BJ (cell line): ENCODE data around the gene ROR1. TPM values are rescaled to one million over a fixed set of nuclear protein-coding genes. Genes with fewer than 3 reads are reported as not detected.

Experiments
- CTCF ChIA-PET: fragments of 350-600 bp; formaldehyde crosslinking; extraction: SDS; loops from one replicate; lab custom pipeline; 2021; ENCODE audit warnings: antibody characterized with exemption, inconsistent platforms; lab: Yijun Ruan, JAX
- POLR2A ChIA-PET: fragments of 300-600 bp; sonication (Branson Sonifier 250); formaldehyde crosslinking; extraction: SDS; loops from one replicate; lab custom pipeline; 2021; ENCODE audit warnings: antibody characterized with exemption; lab: Charles Lee
- DNase-seq: peaks from one replicate; pipeline ENCODE4 v3.0.0-alpha.2; 2011; ENCODE audit warnings: low read depth
- H3K27me3 ChIP-seq: 2 replicates; pipeline ENCODE4 v1.6.0; 2011; ENCODE audit warnings: low read length; ENCODE audit not compliant: control insufficient read depth, insufficient read depth
- H3K36me3 ChIP-seq: 2 replicates; pipeline ENCODE4 v1.5.1; 2011; ENCODE audit warnings: low read length; ENCODE audit not compliant: control insufficient read depth, insufficient read depth
- H3K4me3 ChIP-seq: 2 replicates; pipeline ENCODE4 v1.5.1; 2011; ENCODE audit warnings: low read depth, mild to moderate bottlenecking, control low read depth, low read length
- CTCF ChIP-seq: IDR thresholded peaks from 2 replicates; pipeline ENCODE4 v1.5.1; 2011; ENCODE audit warnings: low read depth, mild to moderate bottlenecking, control low read depth, inconsistent platforms, low read length, moderate library complexity; ENCODE audit not compliant: insufficient read depth
- polyA plus RNA-seq: library from polyadenylated mRNA; depleted of rRNA; stranded (reverse); fragments of >200 nt; gene quantifications from 2 replicates; pipeline ENCODE4 v1.2.3, GENCODE V29; 2011

Gene ROR1
- polyA plus RNA-seq, 1 experiment = 4.6 TPM

- Histone ChIP-seq H3K27me3 (no peaks in the 10 kb centered on the region), H3K4me3 (no peak overlapping the region), H3K36me3 (no peaks in the 10 kb centered on the region)
- TF ChIP-seq CTCF = no peak
- no peak for DNase-seq
- ChIA-PET POLR2A (no interaction called here), CTCF (interaction anchor here (1.4 to 1.7 kb wide), 3 partner anchors 9 to 46 kb away, joined by 4 to 5 read pairs (median 4); no protein-coding TSS in a partner anchor)
Measured at GRCh38 chr1:64183395-64184002, 409.7 kb downstream of the ROR1 start.

- Histone ChIP-seq H3K4me3 (no peak overlapping the region), H3K27me3 (no peaks in the 10 kb centered on the region), H3K36me3 (no peaks in the 10 kb centered on the region)
- CTCF ChIA-PET = interaction anchor here (0.9 to 1.7 kb wide), 4 partner anchors 9 to 47 kb away, joined by 3 to 5 read pairs (median 4); no protein-coding TSS in a partner anchor
- POLR2A ChIA-PET = no interaction called here
- DNase-seq = no peak
- TF ChIP-seq CTCF = no peak
Measured at GRCh38 chr1:64184003-64184440, 410.2 kb downstream of the ROR1 start.

GRCh38 chr1:64186138-64186897 lies 412.5 kb downstream of the ROR1 start:
- TF ChIP-seq CTCF = no peak
- Histone ChIP-seq H3K36me3 (no peaks in the 10 kb centered on the region), H3K4me3 (no peak overlapping the region), H3K27me3 (no peaks in the 10 kb centered on the region)
- CTCF ChIA-PET = no interaction called here
- DNase-seq = no peak
- POLR2A ChIA-PET = no interaction called here

GRCh38 chr1:64186898-64187280 lies 413.1 kb downstream of the ROR1 start:
- no peak for DNase-seq
- no peak overlapping the region for H3K4me3 ChIP-seq
- no peak for TF ChIP-seq CTCF
- POLR2A ChIA-PET = no interaction called here
- no peaks in the 10 kb centered on the region for H3K27me3 ChIP-seq
- H3K36me3 ChIP-seq = no peaks in the 10 kb centered on the region
- CTCF ChIA-PET = interaction anchor here (0.6 kb wide), 1 partner anchor 759 kb away, joined by 3 read pairs; no protein-coding TSS in a partner anchor

- no peaks in the 10 kb centered on the region for H3K36me3 ChIP-seq
- TF ChIP-seq CTCF = no peak
- ChIA-PET CTCF (interaction anchor here (0.6 kb wide), 1 partner anchor 760 kb away, joined by 3 read pairs; no protein-coding TSS in a partner anchor), POLR2A (no interaction called here)
- no peak overlapping the region for H3K4me3 ChIP-seq
- H3K27me3 ChIP-seq = no peaks in the 10 kb centered on the region
- DNase-seq = no peak
Measured at GRCh38 chr1:64187646-64188045, 413.8 kb downstream of the ROR1 start.
